HEK293 (cell line): ENCODE data around the gene PRXL2B.

Source experiments
- CTCF ChIA-PET: fragments of 350-600 bp; formaldehyde crosslinking; extraction: SDS; loops from one replicate; lab custom pipeline; 2021; ENCODE audit warnings: antibody characterized with exemption; lab: Yijun Ruan, JAX
- POLR2A ChIA-PET: fragments of 300-600 bp; formaldehyde crosslinking; extraction: SDS; loops from one replicate; lab custom pipeline; 2020; ENCODE audit warnings: antibody characterized with exemption, inconsistent platforms; lab: Yijun Ruan, JAX
- H3K27ac ChIP-seq: fragments of 200-500 bp; sonication (Bioruptor generic); 2 replicates; pipeline ENCODE4 v1.5.1; 2014; ENCODE audit warnings: low read depth, low read length, control low read depth, inconsistent platforms; ENCODE audit errors: extremely low read depth
- H3K36me3 ChIP-seq, 2 experiments: fragments of 200-500 bp in 1 of 2; sonication (Bioruptor generic) in 1 of 2; 1 replicate in 1 of 2; 2 replicates in 1 of 2; pipeline ENCODE4 v1.5.1; 2014 to 2017; ENCODE audit warnings: inconsistent platforms in 2 of 2, low read length in 2 of 2; ENCODE audit not compliant: control insufficient read depth in 2 of 2, insufficient read depth in 1 of 2
- H3K4me1 ChIP-seq: fragments of 200-500 bp; sonication (Bioruptor generic); 2 replicates; pipeline ENCODE4 v1.5.1; 2014; ENCODE audit warnings: mild to moderate bottlenecking, low read length, inconsistent platforms; ENCODE audit not compliant: control insufficient read depth, insufficient read depth
- H3K4me3 ChIP-seq: 2 replicates; pipeline ENCODE4 v1.5.1; 2011; ENCODE audit warnings: low read depth, mild to moderate bottlenecking, control low read depth, low read length, moderate library complexity
- H3K9me3 ChIP-seq: fragments of 200-500 bp; sonication (Bioruptor generic); 2 replicates; pipeline ENCODE4 v1.5.1; 2014; ENCODE audit warnings: low read depth, low read length, inconsistent platforms; ENCODE audit not compliant: control insufficient read depth, insufficient read depth
- GFI1B ChIP-seq: fragments of 450-650 bp; formaldehyde crosslinking; IDR thresholded peaks from 2 replicates; pipeline ENCODE4 v1.5.1; 2016; ENCODE audit warnings: missing biosample characterization, missing genetic modification characterization
- OVOL3 ChIP-seq: fragments of 450-650 bp; formaldehyde crosslinking; IDR thresholded peaks from 2 replicates; pipeline ENCODE4 v1.5.1; 2016; ENCODE audit warnings: missing biosample characterization, missing genetic modification characterization
- PRDM1 ChIP-seq: fragments of 450-650 bp; formaldehyde crosslinking; IDR thresholded peaks from 2 replicates; pipeline ENCODE4; 2016; ENCODE audit warnings: missing biosample characterization, missing genetic modification characterization
- SETDB1 ChIP-seq: IDR thresholded peaks from one replicate; pipeline ENCODE4 v1.6.1; 2017; ENCODE audit warnings: mild to moderate bottlenecking, low read length, moderate library complexity, mixed read lengths; ENCODE audit not compliant: insufficient read length
- WT1 ChIP-seq: fragments of 450-650 bp; formaldehyde crosslinking; IDR thresholded peaks from 2 replicates; pipeline ENCODE4 v1.5.1; 2016; ENCODE audit warnings: missing biosample characterization, missing genetic modification characterization
- ZBTB7A ChIP-seq: fragments of 450-650 bp; formaldehyde crosslinking; IDR thresholded peaks from 2 replicates; pipeline ENCODE4 v1.5.1; 2016; ENCODE audit warnings: low read depth, missing biosample characterization, missing genetic modification characterization
- ZFP69B ChIP-seq: fragments of 450-650 bp; formaldehyde crosslinking; IDR thresholded peaks from 2 replicates; pipeline ENCODE4 v1.5.1; 2016; ENCODE audit warnings: missing biosample characterization, missing genetic modification characterization
- ZNF155 ChIP-seq: fragments of 450-650 bp; formaldehyde crosslinking; IDR thresholded peaks from 2 replicates; pipeline ENCODE4 v1.5.1; 2016; ENCODE audit warnings: missing biosample characterization, missing genetic modification characterization
- ZNF211 ChIP-seq: fragments of 450-650 bp; formaldehyde crosslinking; IDR thresholded peaks from 2 replicates; pipeline ENCODE4 v1.5.1; 2016; ENCODE audit warnings: low read depth, missing biosample characterization, missing genetic modification characterization
- ZNF26 ChIP-seq: fragments of 450-650 bp; formaldehyde crosslinking; IDR thresholded peaks from 2 replicates; pipeline ENCODE4 v1.5.1; 2016; ENCODE audit warnings: missing biosample characterization, missing genetic modification characterization
- ZNF266 ChIP-seq: fragments of 450-650 bp; formaldehyde crosslinking; IDR thresholded peaks from 2 replicates; pipeline ENCODE4 v1.5.1; 2016; ENCODE audit warnings: missing biosample characterization, missing genetic modification characterization, low read depth
- ZNF311 ChIP-seq: fragments of 450-650 bp; formaldehyde crosslinking; IDR thresholded peaks from 2 replicates; pipeline ENCODE4 v1.5.1; 2017; ENCODE audit warnings: missing biosample characterization, missing genetic modification characterization, borderline replicate concordance
- ZNF521 ChIP-seq: fragments of 450-650 bp; formaldehyde crosslinking; IDR thresholded peaks from 2 replicates; pipeline ENCODE4 v1.5.1; 2017; ENCODE audit warnings: missing biosample characterization, mild to moderate bottlenecking, missing genetic modification characterization
- ZNF561 ChIP-seq: fragments of 450-650 bp; IDR thresholded peaks from 2 replicates; pipeline ENCODE4 v1.5.1; 2018; ENCODE audit warnings: missing biosample characterization, missing genetic modification characterization, borderline replicate concordance
- ZNF610 ChIP-seq: fragments of 450-650 bp; formaldehyde crosslinking; IDR thresholded peaks from 2 replicates; pipeline ENCODE4 v1.5.1; 2016; ENCODE audit warnings: missing biosample characterization, missing genetic modification characterization, borderline replicate concordance
- ZNF624 ChIP-seq: fragments of 450-650 bp; formaldehyde crosslinking; IDR thresholded peaks from 2 replicates; pipeline ENCODE4 v1.5.1; 2017; ENCODE audit warnings: missing biosample characterization, missing genetic modification characterization
- ZNF629 ChIP-seq: fragments of 450-650 bp; formaldehyde crosslinking; IDR thresholded peaks from 2 replicates; pipeline ENCODE4 v1.5.1; 2017; ENCODE audit warnings: missing biosample characterization, missing genetic modification characterization
- ZNF639 ChIP-seq: fragments of 450-650 bp; formaldehyde crosslinking; IDR thresholded peaks from 2 replicates; pipeline ENCODE4 v1.5.1; 2016; ENCODE audit warnings: missing biosample characterization, missing genetic modification characterization
- ZNF645 ChIP-seq: fragments of 450-650 bp; formaldehyde crosslinking; IDR thresholded peaks from 2 replicates; pipeline ENCODE4; 2016; ENCODE audit warnings: missing biosample characterization, missing genetic modification characterization
- ZSCAN4 ChIP-seq: fragments of 450-650 bp; formaldehyde crosslinking; IDR thresholded peaks from 2 replicates; pipeline ENCODE4 v1.5.1; 2017; ENCODE audit warnings: missing biosample characterization, missing genetic modification characterization

Gene PRXL2B

GRCh38 chr1:2571348-2571747 is 15.2 kb upstream of the PRXL2B start:
- H3K4me3 ChIP-seq, result no peak overlapping the region
- H3K9me3 ChIP-seq, result no peaks in the 10 kb centered on the region
- no peaks in the 10 kb centered on the region for H3K36me3 ChIP-seq
- CTCF ChIA-PET, result interaction anchor here (1.3 kb wide), 1 partner anchor 24 kb away, joined by 9 read pairs; no protein-coding TSS in a partner anchor
- POLR2A ChIA-PET, result interaction anchor here (1.1 kb wide), 1 partner anchor 14 kb away, joined by 5 read pairs; no protein-coding TSS in a partner anchor
- TF ChIP-seq ZBTB7A (tag by site-specific recombination) (no peak), PRDM1 (tag by site-specific recombination) (no peak), OVOL3 (no peak), ZNF639 (tag by site-specific recombination) (no peak), GFI1B (tag by site-specific recombination) (no peak), ZNF629 (tag by site-specific recombination) (no peak), ZNF561 (no peak), ZNF624 (no peak), ZNF521 (tag by site-specific recombination) (no peak), ZFP69B (tag by site-specific recombination) (no peak), ZNF266 (tag by site-specific recombination) (no peak), ZNF211 (tag by site-specific recombination) (no peak), WT1 (no peak), ZNF155 (tag by site-specific recombination) (no peak), ZNF311 (no peak), ZNF610 (tag by site-specific recombination) (no peak), ZNF26 (tag by site-specific recombination) (no peak), ZSCAN4 (tag by site-specific recombination) (no peak)
- TF ChIP-seq, all 188 proteins: peak for 0
- no peak overlapping the region for H3K27ac ChIP-seq
- H3K4me1 ChIP-seq, result no peaks in the 10 kb centered on the region

- POLR2A ChIA-PET, result no interaction called here
- H3K4me1 ChIP-seq, result no peaks in the 10 kb centered on the region
- TF ChIP-seq ZNF645 (tag by site-specific recombination), result no peak
- peak; percentile 83 for TF ChIP-seq SETDB1
- TF ChIP-seq, all 188 proteins: peak for 1
- H3K9me3 ChIP-seq, result no peaks in the 10 kb centered on the region
- H3K4me3 ChIP-seq, result no peak overlapping the region
- H3K27ac ChIP-seq, result no peak overlapping the region
- CTCF ChIA-PET, result interaction anchor here (1.0 kb wide), 1 partner anchor 12 kb away, joined by 3 read pairs; no protein-coding TSS in a partner anchor
- H3K36me3 ChIP-seq, result no peaks in the 10 kb centered on the region
Measured at GRCh38 chr1:2573250-2573920, 13.2 kb upstream of the PRXL2B start.
